Ishikawa (cell line): Measurements from ENCODE around the gene MRGPRD.

ENCODE experiments used
- CEBPB ChIP-seq: IDR thresholded peaks from 2 replicates; pipeline ENCODE4 v1.6.1; 2012
- CREB1 ChIP-seq: IDR thresholded peaks from 2 replicates; pipeline ENCODE4 v1.6.1; 2012; ENCODE audit warnings: low read depth
- EGR1 ChIP-seq: IDR thresholded peaks from 2 replicates; pipeline ENCODE4 v1.6.1; 2012
- EP300 ChIP-seq: IDR thresholded peaks from 2 replicates; pipeline ENCODE4 v1.6.1; 2012; ENCODE audit warnings: borderline replicate concordance
- FOXM1 ChIP-seq: IDR thresholded peaks from 2 replicates; pipeline ENCODE4 v1.6.1; 2012; ENCODE audit warnings: low read depth, borderline replicate concordance
- NFIC ChIP-seq: IDR thresholded peaks from 2 replicates; pipeline ENCODE4 v1.6.1; 2012
- RAD21 ChIP-seq: IDR thresholded peaks from 2 replicates; pipeline ENCODE4 v1.6.1; 2012; ENCODE audit warnings: low read depth
- REST ChIP-seq: IDR thresholded peaks from 2 replicates; pipeline ENCODE4 v1.6.1; 2012; ENCODE audit warnings: low read depth, mild to moderate bottlenecking
- TAF1 ChIP-seq: IDR thresholded peaks from 2 replicates; pipeline ENCODE4 v1.6.1; 2012; ENCODE audit warnings: low read depth, mild to moderate bottlenecking
- TCF12 ChIP-seq: IDR thresholded peaks from 2 replicates; pipeline ENCODE4 v1.6.1; 2012; ENCODE audit warnings: low read depth
- TEAD4 ChIP-seq: IDR thresholded peaks from 2 replicates; pipeline ENCODE4 v1.6.1; 2012
- YY1 ChIP-seq: IDR thresholded peaks from 2 replicates; pipeline ENCODE4 v1.6.1; 2012; ENCODE audit warnings: low read depth
- ZBTB7A ChIP-seq: IDR thresholded peaks from 2 replicates; pipeline ENCODE4 v1.6.1; 2012; ENCODE audit warnings: low read depth
- TF ChIP-seq, protein P1 (sequence below): IDR thresholded peaks from 2 replicates; pipeline ENCODE4 v1.6.1; 2012
- TF ChIP-seq, protein P2 (sequence below): IDR thresholded peaks from 2 replicates; pipeline ENCODE4 v1.6.1; 2012

Gene MRGPRD

DNA sequence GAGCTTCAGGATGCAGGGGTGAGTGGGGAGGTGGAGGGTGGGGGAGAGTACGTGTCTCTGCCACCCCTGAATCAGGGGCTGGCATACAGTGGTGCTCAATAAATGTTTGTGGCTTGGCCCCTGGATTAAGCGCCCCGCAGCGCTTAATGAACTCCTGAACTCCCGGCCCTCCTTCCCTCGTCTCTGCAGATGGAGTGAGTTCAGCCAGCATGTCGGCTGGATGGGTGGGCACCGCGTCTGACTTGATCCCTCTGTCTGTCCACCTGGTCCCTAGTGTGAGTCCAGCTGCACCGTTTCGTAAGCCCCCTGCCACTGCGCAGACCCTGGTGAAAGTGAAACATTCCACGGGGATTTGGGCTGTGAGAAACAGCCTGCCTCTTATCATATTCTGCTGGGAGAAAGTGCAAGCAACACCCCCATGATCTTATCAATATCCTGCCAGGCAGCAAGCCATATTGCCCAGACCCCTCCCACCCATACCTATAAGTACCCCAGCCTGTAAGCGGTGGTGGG, 12.0 kb upstream of the MRGPRD start:
- TF ChIP-seq FOXM1: no peak

DNA sequence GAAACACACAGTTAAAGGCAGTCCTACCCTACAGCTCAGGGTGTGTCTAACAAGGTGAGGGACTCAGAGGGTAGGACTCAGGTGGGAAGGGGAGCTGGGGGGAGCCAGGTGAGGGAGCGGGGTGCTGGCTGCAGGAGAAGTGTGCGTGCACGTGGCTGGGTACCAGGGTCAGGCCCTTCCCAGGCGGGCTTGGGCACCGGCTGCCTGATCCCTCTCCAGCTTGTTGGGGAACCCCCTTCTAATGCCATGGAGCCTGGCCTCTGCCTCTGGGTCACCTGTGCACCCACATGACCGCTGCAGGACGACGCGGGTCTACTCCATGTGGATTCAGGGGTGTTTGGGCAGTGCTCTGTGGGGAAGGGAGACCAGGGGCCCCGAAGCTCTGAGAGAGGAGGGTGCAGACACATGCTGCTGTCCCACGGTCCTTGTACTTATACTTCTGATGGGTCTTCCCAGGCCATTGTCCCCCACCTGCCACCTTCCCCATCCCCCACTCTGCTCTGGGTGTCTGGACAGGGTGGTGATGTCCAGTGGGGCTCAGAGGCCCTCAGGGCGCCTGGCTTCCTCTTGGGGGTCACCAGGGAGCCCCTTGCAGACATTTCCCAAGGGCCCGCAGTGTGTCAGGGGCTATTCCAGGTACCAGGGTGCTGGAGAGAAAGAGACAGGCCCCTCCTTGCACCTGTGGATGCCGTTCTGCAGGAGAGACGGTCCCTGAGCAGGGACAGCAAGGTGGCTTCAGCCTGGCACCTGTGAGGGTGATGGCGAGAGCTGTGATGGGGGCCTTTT, 10.4 kb upstream of the MRGPRD start:
- TF ChIP-seq EGR1 (no peak), CREB1 (no peak), NFIC (no peak), FOXM1 (no peak), CEBPB (no peak), TCF12 (no peak), TAF1 (no peak), YY1 (no peak), ZBTB7A (no peak), TEAD4 (no peak), EP300 (no peak), REST (no peak), RAD21 (no peak)
- TF ChIP-seq, protein P1, sequence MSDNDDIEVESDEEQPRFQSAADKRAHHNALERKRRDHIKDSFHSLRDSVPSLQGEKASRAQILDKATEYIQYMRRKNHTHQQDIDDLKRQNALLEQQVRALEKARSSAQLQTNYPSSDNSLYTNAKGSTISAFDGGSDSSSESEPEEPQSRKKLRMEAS: no peak
- TF ChIP-seq, protein P2, sequence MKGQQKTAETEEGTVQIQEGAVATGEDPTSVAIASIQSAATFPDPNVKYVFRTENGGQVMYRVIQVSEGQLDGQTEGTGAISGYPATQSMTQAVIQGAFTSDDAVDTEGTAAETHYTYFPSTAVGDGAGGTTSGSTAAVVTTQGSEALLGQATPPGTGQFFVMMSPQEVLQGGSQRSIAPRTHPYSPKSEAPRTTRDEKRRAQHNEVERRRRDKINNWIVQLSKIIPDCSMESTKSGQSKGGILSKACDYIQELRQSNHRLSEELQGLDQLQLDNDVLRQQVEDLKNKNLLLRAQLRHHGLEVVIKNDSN: no peak

- TF ChIP-seq NFIC: no peak
- TF ChIP-seq CREB1: no peak
- no peak for TF ChIP-seq ZBTB7A
- no peak for TF ChIP-seq YY1
- no peak for TF ChIP-seq CEBPB
- TF ChIP-seq, protein P1: no peak
- TF ChIP-seq TEAD4: no peak
- no peak for TF ChIP-seq TAF1
- TF ChIP-seq FOXM1: no peak
- TF ChIP-seq, protein P2: no peak
- no peak for TF ChIP-seq RAD21
- TF ChIP-seq EGR1: no peak
- no peak for TF ChIP-seq REST
- TF ChIP-seq EP300: no peak
- no peak for TF ChIP-seq TCF12
These were observed 9.3 kb upstream of the MRGPRD start for GRCh38 chr11:68989936-68990606.

- TF ChIP-seq TEAD4: no peak
- TF ChIP-seq FOXM1: no peak
- TF ChIP-seq EGR1: no peak
These were observed 7.7 kb upstream of the MRGPRD start for GRCh38 chr11:68988491-68988890.

GRCh38 chr11:68987211-68987610, 6.4 kb upstream of the MRGPRD start:
- TF ChIP-seq, protein P2: no peak
- TF ChIP-seq REST: no peak
- no peak for TF ChIP-seq TCF12
- TF ChIP-seq FOXM1: no peak
- TF ChIP-seq, protein P1: no peak
- TF ChIP-seq NFIC: no peak
- no peak for TF ChIP-seq YY1
